AML-193 (cell line): ENCODE results near the gene ACIN1.

ENCODE experiments used
- DNase-seq, 2 experiments: peaks; one replicate each; lab custom pipeline; 2025; lab: John Stamatoyannopoulos, UW

ACIN1 gene

GRCh38 chr14:23094666-23095195, at the start of gene ACIN1:
TSS of gene ACIN1 (minus strand) at chr14:23095136. CDS start at chr14:23095112, 24 bp downstream.
- no peak for DNase-seq

GRCh38 chr14:23143911-23144310, 49.0 kb upstream of the ACIN1 start:
- DNase-seq, result no peak

GRCh38 chr14:23142826-23143225, 47.9 kb upstream of the ACIN1 start:
- no peak for DNase-seq

GRCh38 chr14:23141706-23142444, 46.9 kb upstream of the ACIN1 start:
- DNase-seq, result no peak

- no peak for DNase-seq
These were observed 45.4 kb upstream of the ACIN1 start for GRCh38 chr14:23140371-23140770.

- DNase-seq, result no peak
These were observed 44.9 kb upstream of the ACIN1 start for GRCh38 chr14:23139874-23140273.

- no peak for DNase-seq
These were observed 43.0 kb upstream of the ACIN1 start for GRCh38 chr14:23137813-23138535.

- DNase-seq, result no peak
These were observed 42.4 kb upstream of the ACIN1 start for GRCh38 chr14:23137192-23137812.

- no peak for DNase-seq
These were observed 41.7 kb upstream of the ACIN1 start for GRCh38 chr14:23136566-23137133.

GRCh38 chr14:23132970-23133369, 38.0 kb upstream of the ACIN1 start:
- DNase-seq, result no peak

- no peak for DNase-seq
These were observed 36.5 kb upstream of the ACIN1 start for GRCh38 chr14:23131482-23131881.

GRCh38 chr14:23130871-23131270, 35.9 kb upstream of the ACIN1 start:
- peak; percentile 79 to 84 for DNase-seq

GRCh38 chr14:23129759-23130316, 34.9 kb upstream of the ACIN1 start:
- DNase-seq, result no peak

- DNase-seq, result no peak
These were observed 34.2 kb upstream of the ACIN1 start for GRCh38 chr14:23128969-23129758.

GRCh38 chr14:23127861-23128260, 32.9 kb upstream of the ACIN1 start:
- no peak for DNase-seq

- no peak for DNase-seq
These were observed 31.8 kb upstream of the ACIN1 start for GRCh38 chr14:23126548-23127278.

GRCh38 chr14:23125933-23126524, 31.1 kb upstream of the ACIN1 start:
- DNase-seq, result no peak

- no peak for DNase-seq
These were observed 30.1 kb upstream of the ACIN1 start for GRCh38 chr14:23125011-23125410.

- no peak for DNase-seq
These were observed 29.5 kb upstream of the ACIN1 start for GRCh38 chr14:23124337-23124954.

GRCh38 chr14:23123419-23123818, 28.5 kb upstream of the ACIN1 start:
- DNase-seq, result no peak
